Measurements from ENCODE around the gene CTNNBL1. TPM values are rescaled to one million over a fixed set of nuclear protein-coding genes. Genes with fewer than 3 reads are reported as not detected.
A peak's percentile ranks its signal among the peaks of the same experiment; 100 is the strongest.

The CTNNBL1 gene
- total RNA-seq, 1 donor from 2014 or later, result 30.0 TPM

DNA sequence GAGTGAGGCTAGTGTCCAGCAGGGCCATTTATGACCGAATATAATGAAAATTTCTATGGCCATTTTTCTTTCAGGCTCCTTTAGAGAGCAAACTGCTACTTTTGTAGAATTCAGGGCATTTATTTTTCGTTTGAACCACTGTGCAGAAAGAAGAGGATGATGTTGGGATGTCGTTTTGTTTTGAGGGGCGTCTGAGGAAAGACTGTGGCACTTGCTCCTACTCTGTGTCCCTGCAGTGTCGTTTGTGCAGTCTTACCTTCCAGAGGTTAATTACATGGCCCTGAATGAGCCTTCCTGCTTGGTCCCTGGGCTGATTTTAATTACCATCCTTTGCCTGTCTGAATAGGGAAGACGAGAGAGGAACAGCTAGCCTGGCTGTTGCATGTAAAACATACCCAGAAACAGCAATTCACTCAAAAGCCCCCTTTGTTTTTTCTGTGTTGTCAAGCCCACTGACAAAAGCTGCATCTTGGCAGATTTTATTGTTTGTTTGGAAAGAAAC lies 65.3 kb downstream of the CTNNBL1 start:
- TF ChIP-seq, protein P1, sequence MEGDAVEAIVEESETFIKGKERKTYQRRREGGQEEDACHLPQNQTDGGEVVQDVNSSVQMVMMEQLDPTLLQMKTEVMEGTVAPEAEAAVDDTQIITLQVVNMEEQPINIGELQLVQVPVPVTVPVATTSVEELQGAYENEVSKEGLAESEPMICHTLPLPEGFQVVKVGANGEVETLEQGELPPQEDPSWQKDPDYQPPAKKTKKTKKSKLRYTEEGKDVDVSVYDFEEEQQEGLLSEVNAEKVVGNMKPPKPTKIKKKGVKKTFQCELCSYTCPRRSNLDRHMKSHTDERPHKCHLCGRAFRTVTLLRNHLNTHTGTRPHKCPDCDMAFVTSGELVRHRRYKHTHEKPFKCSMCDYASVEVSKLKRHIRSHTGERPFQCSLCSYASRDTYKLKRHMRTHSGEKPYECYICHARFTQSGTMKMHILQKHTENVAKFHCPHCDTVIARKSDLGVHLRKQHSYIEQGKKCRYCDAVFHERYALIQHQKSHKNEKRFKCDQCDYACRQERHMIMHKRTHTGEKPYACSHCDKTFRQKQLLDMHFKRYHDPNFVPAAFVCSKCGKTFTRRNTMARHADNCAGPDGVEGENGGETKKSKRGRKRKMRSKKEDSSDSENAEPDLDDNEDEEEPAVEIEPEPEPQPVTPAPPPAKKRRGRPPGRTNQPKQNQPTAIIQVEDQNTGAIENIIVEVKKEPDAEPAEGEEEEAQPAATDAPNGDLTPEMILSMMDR (IDR thresholded peaks at IDR 0.05; ENCODE audit: insufficient read depth, low read length, severe bottlenecking), result no peak
- Histone ChIP-seq H3K4me3 (ENCODE audit: low read depth, low read length) (no peak overlapping the region), H3K27me3 (ENCODE audit: control insufficient read depth, insufficient read depth, low read length) (no peaks in the 10 kb centered on the region), H3K36me3 (ENCODE audit: control insufficient read depth, insufficient read depth, low read length) (peaks cover 2% of the 10 kb centered on the region)
- FAIRE-seq (no peak), DNase-seq (ENCODE audit: low read depth) (no peak)

DNA sequence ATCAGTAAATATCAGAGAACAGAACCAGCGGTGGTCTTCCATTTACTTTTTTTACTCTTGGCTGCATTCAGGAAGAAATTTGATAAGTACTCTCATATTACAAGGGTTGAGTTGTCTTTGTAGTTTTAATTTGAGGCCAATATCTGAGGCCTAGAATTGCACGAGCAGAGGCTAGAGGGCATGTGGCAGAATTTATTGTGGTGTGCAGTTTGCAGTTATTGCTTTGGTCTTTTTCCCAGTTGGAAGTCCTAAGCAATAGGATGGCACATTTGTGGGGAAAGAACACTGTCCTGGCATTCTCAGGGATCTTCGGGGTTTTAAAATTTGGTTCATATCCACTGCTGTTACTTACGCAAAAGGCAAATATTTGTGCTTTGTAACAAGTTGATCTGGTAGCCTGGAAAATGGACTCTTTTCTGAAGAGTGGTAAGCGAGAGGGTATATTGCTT lies 66.0 kb downstream of the CTNNBL1 start:
- Histone ChIP-seq H3K27me3 (ENCODE audit: control insufficient read depth, insufficient read depth, low read length) (no peaks in the 10 kb centered on the region), H3K36me3 (ENCODE audit: control insufficient read depth, insufficient read depth, low read length) (peaks cover 2% of the 10 kb centered on the region), H3K4me3 (ENCODE audit: low read depth, low read length) (no peak overlapping the region)
- FAIRE-seq, result no peak
- DNase-seq (ENCODE audit: low read depth), result no peak
- TF ChIP-seq, protein P1 (IDR thresholded peaks at IDR 0.05; ENCODE audit: insufficient read depth, low read length, severe bottlenecking), result no peak

DNA sequence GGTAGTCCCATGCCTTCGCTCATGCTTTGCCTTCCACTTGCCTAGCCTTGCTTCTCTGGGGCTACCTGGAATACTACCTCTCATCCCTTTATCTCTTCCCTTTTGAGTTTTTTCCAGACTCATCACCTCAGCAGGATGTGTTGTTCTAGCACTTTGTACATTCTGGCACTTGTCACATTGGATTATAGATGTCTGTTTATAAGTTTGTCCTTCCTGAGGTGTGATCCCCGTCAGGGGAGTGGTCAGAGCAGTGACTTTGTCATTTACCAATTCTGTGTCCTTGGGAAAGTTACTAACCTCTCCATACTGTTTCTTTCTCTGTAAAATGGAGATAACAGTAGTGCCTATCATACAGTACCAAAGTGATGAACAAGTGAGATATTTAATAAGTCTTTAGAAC lies 66.5 kb downstream of the CTNNBL1 start:
- H3K27me3 ChIP-seq (ENCODE audit: control insufficient read depth, insufficient read depth, low read length), result no peaks in the 10 kb centered on the region
- no peak for DNase-seq (ENCODE audit: low read depth)
- TF ChIP-seq, protein P1 (IDR thresholded peaks at IDR 0.05; ENCODE audit: insufficient read depth, low read length, severe bottlenecking), result no peak
- H3K36me3 ChIP-seq (ENCODE audit: control insufficient read depth, insufficient read depth, low read length), result peaks cover 2% of the 10 kb centered on the region
- H3K4me3 ChIP-seq (ENCODE audit: low read depth, low read length), result no peak overlapping the region
- FAIRE-seq, result no peak

DNA sequence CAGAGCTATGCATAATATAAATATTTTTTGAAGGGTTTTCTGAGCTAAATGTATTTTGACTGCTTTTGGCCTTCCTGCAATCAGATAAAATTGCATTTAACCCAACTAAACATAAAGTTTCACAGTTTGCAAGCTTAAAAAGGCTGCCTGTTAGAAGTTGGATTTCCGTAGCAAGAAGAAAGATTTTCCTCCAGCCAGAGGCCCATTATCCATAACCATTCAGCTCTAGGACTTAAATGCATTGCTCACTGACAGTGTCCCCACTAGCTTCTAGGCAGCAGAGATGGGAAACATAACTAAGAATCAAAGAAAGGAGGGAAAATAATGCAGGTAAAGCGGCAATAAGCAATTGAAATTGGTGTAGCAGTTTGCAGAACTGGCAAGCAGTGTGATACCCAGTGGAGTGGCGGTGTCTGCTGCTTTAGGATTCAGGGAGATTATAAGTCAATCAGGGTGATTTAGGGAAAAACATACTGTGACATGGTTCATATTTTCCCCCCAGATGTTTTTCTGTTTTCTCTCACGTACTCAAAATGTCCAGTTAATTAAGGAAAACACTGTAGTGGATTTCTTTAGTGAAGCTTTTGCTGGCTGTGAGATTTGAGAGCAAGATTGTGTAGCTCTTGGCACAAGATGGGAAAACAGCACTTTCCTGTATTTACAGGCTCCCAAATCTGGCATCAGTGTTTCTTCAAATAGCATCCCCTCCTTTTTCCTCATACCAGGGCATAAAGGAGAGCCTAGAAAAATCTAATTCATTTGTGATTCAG lies 69.1 kb downstream of the CTNNBL1 start:
- H3K36me3 ChIP-seq (ENCODE audit: control insufficient read depth, insufficient read depth, low read length), result peaks cover 2% of the 10 kb centered on the region

DNA sequence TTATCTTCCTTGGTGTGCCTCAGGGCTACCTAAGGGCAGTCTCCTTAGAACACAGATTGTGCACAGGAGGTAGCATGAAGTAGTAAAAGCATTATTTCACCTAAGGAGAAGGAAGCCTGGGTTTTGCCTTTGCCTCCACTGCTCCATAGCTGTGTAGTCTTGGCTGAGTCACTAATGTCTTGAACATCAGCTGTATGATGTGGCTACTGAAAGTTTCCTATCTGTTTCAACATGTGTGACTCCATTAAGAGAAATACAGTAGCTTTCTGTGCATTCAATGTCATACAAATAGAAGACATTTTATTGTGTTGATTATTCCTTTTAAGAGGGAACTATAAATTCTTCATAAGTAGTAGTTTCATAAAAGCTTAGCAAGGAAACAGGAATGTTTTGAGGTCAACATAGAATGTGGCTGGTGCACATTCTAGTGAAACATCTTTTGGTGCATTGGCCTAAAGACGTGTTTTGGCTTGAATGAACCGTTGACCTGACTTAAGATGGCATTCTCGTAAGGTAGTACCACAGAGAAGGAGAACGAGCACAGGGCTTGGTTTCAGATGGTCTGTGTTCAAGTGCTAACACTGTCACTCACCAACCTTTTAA lies 70.6 kb downstream of the CTNNBL1 start:
- DNase-seq (ENCODE audit: low read depth) (peak; percentile 77), FAIRE-seq (no peak)
- TF ChIP-seq, protein P1 (IDR thresholded peaks at IDR 0.05; ENCODE audit: insufficient read depth, low read length, severe bottlenecking), result no peak
- Histone ChIP-seq H3K4me3 (ENCODE audit: low read depth, low read length) (no peak overlapping the region), H3K27me3 (ENCODE audit: control insufficient read depth, insufficient read depth, low read length) (no peaks in the 10 kb centered on the region), H3K36me3 (ENCODE audit: control insufficient read depth, insufficient read depth, low read length) (peaks cover 2% of the 10 kb centered on the region)

More for the DNA sequence above, 69.1 kb downstream of the CTNNBL1 start:
- Histone ChIP-seq H3K27me3 (ENCODE audit: control insufficient read depth, insufficient read depth, low read length) (no peaks in the 10 kb centered on the region), H3K4me3 (ENCODE audit: low read depth, low read length) (no peak overlapping the region)
- TF ChIP-seq, protein P1 (IDR thresholded peaks at IDR 0.05; ENCODE audit: insufficient read depth, low read length, severe bottlenecking), result no peak
- DNase-seq (ENCODE audit: low read depth), result no peak
- no peak for FAIRE-seq

Data from bronchial epithelial cell (primary cell).